HG03103 (cell line): ENCODE data around the gene TCTN2.
A peak's percentile ranks its signal among the peaks of the same experiment; 100 is the strongest.

Experiments used
- ATAC-seq: cut with Tn5 transposase; IDR thresholded peaks from one replicate; pipeline ENCODE4 v1.9.1; 2021; ENCODE audit warnings: low read depth; ENCODE audit not compliant: unreplicated experiment

Gene TCTN2

DNA sequence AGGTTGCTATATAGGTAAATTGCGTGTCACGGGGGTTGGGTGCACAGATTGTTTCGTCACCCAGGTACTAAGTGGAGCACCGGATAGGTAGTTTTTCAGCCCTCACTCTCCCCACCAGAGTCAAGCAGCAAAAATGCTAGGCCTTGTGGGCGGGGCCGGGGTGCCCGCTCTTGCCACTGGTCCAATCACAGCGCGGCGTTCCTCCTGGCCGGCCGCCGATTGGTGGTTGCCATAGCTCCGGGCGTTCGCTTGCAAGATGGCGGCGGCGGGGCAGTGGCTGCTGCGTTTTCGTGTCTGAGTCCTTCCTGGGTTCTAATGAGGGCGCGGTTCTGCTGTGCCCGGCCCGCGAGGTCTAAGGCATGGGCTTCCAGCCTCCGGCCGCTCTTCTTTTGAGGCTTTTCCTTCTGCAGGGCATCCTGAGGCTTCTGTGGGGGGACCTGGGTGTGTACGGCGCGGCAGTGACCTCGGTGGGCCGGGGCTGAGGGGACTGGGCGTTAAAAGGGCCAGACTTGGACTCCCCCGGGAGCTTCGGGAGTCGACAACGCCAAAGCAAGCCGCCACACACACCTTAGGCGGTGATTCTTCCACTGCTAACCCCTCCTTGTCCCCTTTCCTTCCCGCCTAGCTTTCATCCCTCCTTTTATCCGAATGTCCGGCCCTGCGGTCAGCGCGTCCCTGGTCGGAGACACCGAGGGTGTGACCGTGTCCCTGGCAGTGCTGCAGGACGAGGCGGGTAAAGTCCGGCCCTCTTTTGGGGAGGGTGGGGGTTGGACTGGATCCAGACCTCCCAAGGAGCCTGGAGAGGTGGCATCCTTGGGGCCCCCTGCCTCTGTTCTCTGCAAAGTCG, at the start of gene TCTN2:
Gene TCTN2 (plus strand): TSS at position 232 of the 847 bp plus-strand sequence. CDS start 128 bp downstream, at position 360.
- ATAC-seq, result peak; percentile 99

GRCh38 chr12:123621619-123622530, 49.0 kb upstream of the TCTN2 start:
- no peak for ATAC-seq

DNA sequence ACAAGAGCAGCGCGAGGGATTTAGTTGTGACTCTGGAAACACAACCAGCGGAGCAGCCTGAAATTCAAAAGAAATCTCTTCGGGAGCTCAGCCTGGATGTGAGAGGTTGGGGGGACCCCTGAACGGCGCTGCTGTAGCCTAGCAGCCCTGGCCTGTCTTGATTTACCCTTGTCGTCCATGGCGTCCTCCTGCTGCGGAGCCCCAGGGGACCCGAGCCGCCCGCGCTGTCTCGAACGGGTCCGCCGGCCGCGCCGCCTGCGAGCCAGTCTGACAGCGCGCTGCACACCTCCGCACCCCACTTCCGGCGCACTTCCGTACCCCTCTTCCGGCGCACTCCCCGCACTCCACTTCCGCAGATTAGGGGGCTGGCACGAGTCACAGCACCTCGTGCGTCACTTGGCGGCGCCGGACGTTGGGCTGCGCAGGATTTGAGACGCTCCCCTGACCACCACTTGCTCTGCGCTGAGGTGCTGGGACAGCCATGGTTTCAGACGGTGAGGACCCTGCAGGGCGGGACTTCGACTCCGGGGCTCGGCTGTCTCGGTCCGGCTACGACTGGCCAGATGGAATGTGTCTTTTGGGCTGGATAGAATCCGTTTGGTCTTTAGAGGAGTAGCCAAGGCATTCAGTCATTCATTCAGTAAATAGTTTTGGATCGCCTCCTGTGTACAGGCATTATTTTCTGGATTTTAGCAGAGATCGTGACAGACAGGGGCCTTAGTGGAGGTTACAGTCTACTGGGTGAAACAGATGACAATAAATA, 37.4 kb upstream of the TCTN2 start, which contains the start of the genes EIF2B1 and GTF2H3:
Gene EIF2B1 (minus strand): TSS at position 308 of the 763 bp plus-strand sequence. CDS start 129 bp downstream, at position 179.
Gene GTF2H3 (plus strand): TSS at position 451 of the 763 bp plus-strand sequence. CDS start 31 bp downstream, at position 482.
- peak; percentile 94 for ATAC-seq

DNA sequence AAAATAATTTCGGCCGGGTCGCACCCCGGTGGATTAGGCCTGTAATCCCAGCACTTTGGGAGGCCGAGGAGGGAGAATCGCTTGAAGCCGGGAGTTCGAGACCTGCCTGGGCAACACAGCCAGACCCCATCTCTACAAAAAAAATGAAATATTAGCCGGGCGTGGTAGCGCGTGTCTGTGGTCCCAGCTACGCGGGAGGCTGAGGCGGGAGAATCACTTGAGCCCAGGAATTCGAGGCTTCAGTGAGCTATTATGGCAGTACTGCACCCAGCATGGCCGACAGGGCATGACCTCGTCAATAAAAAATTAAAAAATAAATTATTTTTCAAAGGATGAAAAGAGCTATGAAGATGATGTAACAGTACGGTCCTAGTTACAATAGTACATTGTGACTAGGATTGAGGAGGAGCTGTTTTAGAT, 36.8 kb upstream of the TCTN2 start:
- no peak for ATAC-seq

DNA sequence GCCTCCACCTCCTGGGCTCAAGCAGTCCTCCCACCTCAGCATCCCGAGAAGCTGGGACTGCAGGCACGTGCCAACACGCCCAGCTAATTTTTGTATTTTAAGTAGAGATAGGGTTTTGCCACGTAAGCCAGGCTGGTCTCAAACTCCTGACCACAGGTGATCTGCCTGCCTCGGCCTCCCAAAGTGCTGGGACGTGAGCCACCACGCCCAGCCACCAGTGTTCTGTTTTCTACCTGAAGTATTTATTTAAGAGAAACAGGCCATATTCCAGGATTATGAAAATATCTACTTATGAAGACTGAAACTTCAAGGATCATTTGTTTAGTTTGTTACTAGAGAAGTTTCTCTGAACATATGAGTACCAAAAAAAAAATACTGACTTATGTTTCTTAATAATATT, 27.0 kb upstream of the TCTN2 start:
- no peak for ATAC-seq

DNA sequence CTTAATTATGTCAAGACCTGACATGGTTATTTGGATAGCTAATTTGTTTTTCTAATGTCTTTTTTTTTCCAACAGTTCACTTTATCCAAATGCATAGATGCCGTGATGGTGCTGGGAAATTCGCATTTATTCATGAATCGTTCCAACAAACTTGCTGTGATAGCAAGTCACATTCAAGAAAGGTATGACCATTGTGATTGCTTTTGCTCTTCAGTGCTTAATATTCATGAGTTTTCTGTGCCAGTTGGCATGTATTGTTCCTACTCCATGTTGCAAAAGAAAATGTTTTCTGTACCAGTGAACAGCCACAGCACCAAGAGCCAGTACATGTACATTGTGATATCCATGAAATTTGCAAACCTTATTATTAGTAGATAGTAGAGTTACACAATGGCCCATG, 25.5 kb upstream of the TCTN2 start:
- ATAC-seq, result no peak

- no peak for ATAC-seq
These were observed 25.0 kb upstream of the TCTN2 start for GRCh38 chr12:123645878-123646277.

- ATAC-seq, result no peak
These were observed 22.5 kb upstream of the TCTN2 start for GRCh38 chr12:123648401-123648800.

GRCh38 chr12:123654129-123654701, 16.7 kb upstream of the TCTN2 start:
- ATAC-seq, result no peak

GRCh38 chr12:123655420-123655819, 15.5 kb upstream of the TCTN2 start:
- ATAC-seq, result peak; percentile 84

DNA sequence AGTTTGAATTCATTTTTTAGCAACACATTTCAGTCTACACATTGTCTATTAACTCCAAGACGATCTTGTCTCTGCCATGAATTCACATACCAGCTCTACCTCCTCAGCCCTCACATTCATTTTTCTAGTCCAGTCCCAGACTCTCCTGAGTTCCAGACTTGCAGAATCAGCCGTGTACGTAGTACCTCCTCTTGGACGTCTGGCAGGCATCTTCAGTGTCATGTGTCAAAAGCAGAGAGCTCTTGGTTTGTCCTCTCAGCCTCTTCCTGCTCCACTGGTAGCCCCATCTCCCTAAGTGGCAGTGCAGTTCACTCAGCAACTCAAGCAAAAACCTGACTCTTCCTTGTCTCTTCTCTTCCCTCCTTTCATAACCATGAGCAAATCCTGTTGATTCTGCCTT, 14.5 kb upstream of the TCTN2 start:
- ATAC-seq, result no peak

GRCh38 chr12:123657211-123657610, 13.7 kb upstream of the TCTN2 start:
- no peak for ATAC-seq

DNA sequence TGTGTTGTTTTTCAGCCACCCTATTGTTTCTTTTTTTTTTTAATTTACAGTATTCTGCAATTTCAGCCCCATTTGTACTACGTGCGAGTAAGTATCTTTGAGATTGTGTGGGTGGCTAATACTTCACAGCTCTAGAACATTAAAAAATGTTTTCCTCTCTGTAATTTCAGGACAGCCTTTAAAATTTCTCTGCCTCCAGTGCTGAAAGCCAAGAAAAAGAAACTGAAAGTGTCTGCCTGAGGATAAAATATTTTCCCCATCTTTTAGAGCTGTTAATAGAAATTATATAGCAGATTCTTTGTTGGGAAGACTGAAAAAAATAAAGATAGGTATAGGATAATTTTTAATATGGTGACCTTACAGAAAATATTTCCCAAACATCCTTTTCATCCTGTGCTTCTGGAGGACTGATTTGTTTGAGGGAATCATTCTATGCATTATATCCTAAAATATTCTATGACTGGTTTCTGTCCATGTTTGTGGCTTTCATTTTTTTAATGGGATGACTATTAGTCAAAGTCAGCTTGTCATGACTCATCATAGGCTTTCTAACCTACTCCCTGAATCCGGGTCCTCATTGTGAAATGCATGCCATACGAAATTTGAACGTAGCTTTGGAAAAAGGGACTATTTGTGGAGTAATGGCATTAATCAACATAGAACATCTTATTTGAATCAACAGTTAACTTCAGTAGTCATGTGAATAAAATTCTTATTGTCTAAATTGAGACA, 10.8 kb upstream of the TCTN2 start:
- ATAC-seq, result no peak

GRCh38 chr12:123667771-123668170, 3.1 kb upstream of the TCTN2 start:
- no peak for ATAC-seq

DNA sequence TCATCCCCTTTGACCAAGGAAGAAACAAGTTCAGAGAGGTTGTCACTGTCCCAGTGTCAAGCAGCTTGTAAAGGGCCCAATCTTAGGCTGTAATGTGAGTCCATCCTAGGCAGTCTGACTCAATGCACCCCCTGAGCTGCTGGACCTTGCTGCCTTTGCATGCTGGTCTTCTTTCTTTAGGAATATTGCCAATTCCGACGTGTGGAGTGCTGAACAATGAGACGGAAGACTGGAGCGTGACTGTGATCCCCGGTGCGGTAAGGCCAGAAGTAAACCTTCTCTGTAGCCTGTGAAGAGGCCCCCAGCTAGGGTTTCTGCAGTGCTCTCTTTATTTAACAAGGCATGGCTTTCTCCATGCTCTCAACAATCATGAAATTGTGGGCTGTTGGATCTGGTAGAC, 963 bp downstream of the TCTN2 start:
- no peak for ATAC-seq

GRCh38 chr12:123675436-123675835, 4.5 kb downstream of the TCTN2 start:
- ATAC-seq, result no peak

GRCh38 chr12:123676616-123677320, 5.9 kb downstream of the TCTN2 start:
- no peak for ATAC-seq

- no peak for ATAC-seq
These were observed 8.1 kb downstream of the TCTN2 start for GRCh38 chr12:123678981-123679380.

GRCh38 chr12:123681605-123682004, 10.7 kb downstream of the TCTN2 start:
- ATAC-seq, result no peak
